NCI-H460 (cell line): ENCODE results near the gene ALG6. TPM values are rescaled to one million over a fixed set of nuclear protein-coding genes. Genes with fewer than 3 reads are reported as not detected.

Experiments
- DNase-seq: peaks from one replicate; pipeline ENCODE4 v3.0.0-alpha.2; 2016; ENCODE audit warnings: low read depth; ENCODE audit errors: extremely low read depth
- polyA plus RNA-seq: library from polyadenylated mRNA; depleted of rRNA; stranded (reverse); fragments of >200 nt; gene quantifications from 2 replicates; pipeline ENCODE4 v1.2.3, GENCODE V29; 2014; cell fraction: nucleus; rRNA removed
- total RNA-seq: library from RNA; depleted of rRNA; stranded (reverse); fragments of >200 nt; shearing (Covaris generic); gene quantifications from 2 replicates; pipeline ENCODE4 v1.2.3, GENCODE V29; 2014; rRNA removed

The ALG6 gene
- total RNA-seq, result 18.9 and 20.2 TPM in 2 replicates
- polyA plus RNA-seq, result 13.3 and 42.2 TPM in 2 replicates

- peak; percentile 87 for DNase-seq
Measured at GRCh38 chr1:63367215-63368103, at the start of gene ALG6. Gene ALG6 (plus strand): TSS chr1:63367627. CDS start chr1:63370978, 3,351 bp downstream.

- no peak for DNase-seq
Measured at GRCh38 chr1:63317817-63318152, 49.6 kb upstream of the ALG6 start.

GRCh38 chr1:63318201-63318979 lies 49.0 kb upstream of the ALG6 start:
- no peak for DNase-seq

- no peak for DNase-seq
Measured at GRCh38 chr1:63319046-63320021, 48.1 kb upstream of the ALG6 start.

GRCh38 chr1:63320022-63320721 lies 47.3 kb upstream of the ALG6 start:
- no peak for DNase-seq

- DNase-seq, result no peak
Measured at GRCh38 chr1:63321066-63321784, 46.2 kb upstream of the ALG6 start.

GRCh38 chr1:63321785-63322113 lies 45.7 kb upstream of the ALG6 start:
- no peak for DNase-seq

GRCh38 chr1:63322114-63322943 lies 45.1 kb upstream of the ALG6 start, which contains the start of gene FOXD3:
Gene FOXD3 (plus strand): TSS chr1:63322567. CDS start chr1:63323059, 492 bp downstream.
- peak; percentile 49 for DNase-seq

GRCh38 chr1:63322944-63323864 lies 44.2 kb upstream of the ALG6 start:
- DNase-seq, result no peak

GRCh38 chr1:63323865-63324778 lies 43.3 kb upstream of the ALG6 start:
- no peak for DNase-seq

GRCh38 chr1:63324779-63325119 lies 42.7 kb upstream of the ALG6 start:
- DNase-seq, result no peak

- DNase-seq, result no peak
Measured at GRCh38 chr1:63325279-63325985, 42.0 kb upstream of the ALG6 start.

- no peak for DNase-seq
Measured at GRCh38 chr1:63326106-63326472, 41.3 kb upstream of the ALG6 start.

- DNase-seq, result no peak
Measured at GRCh38 chr1:63326473-63327380, 40.7 kb upstream of the ALG6 start.
